Body of pancreas (tissue), 4 donors: ENCODE results near the gene ARHGEF25.

ENCODE experiments used
- POLR2A ChIP-seq, 3 donors: fragments of 450-650 bp; IDR thresholded peaks; one replicate each; pipeline ENCODE4 v1.6.1; 2016; ENCODE audit warnings: antibody characterized with exemption in 3 of 3, mild to moderate bottlenecking in 2 of 3
- TF ChIP-seq, protein P1 (sequence below), 7 experiments: fragments of 450-650 bp in 4 of 7; fragments of 200-600 bp in 3 of 7; sonication (generic) in 3 of 7; IDR thresholded peaks; one replicate each; pipeline ENCODE4 v1.5.1; 2016 to 2019; ENCODE audit warnings: antibody characterized with exemption in 7 of 7

- TF ChIP-seq, protein P1, sequence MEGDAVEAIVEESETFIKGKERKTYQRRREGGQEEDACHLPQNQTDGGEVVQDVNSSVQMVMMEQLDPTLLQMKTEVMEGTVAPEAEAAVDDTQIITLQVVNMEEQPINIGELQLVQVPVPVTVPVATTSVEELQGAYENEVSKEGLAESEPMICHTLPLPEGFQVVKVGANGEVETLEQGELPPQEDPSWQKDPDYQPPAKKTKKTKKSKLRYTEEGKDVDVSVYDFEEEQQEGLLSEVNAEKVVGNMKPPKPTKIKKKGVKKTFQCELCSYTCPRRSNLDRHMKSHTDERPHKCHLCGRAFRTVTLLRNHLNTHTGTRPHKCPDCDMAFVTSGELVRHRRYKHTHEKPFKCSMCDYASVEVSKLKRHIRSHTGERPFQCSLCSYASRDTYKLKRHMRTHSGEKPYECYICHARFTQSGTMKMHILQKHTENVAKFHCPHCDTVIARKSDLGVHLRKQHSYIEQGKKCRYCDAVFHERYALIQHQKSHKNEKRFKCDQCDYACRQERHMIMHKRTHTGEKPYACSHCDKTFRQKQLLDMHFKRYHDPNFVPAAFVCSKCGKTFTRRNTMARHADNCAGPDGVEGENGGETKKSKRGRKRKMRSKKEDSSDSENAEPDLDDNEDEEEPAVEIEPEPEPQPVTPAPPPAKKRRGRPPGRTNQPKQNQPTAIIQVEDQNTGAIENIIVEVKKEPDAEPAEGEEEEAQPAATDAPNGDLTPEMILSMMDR (IDR thresholded peaks at IDR 0.05): no peak
- no peak for TF ChIP-seq POLR2A (IDR thresholded peaks at IDR 0.05)
Measured at GRCh38 chr12:57622293-57623245, 11.3 kb downstream of the ARHGEF25 start.
